Endothelial cell of umbilical vein (primary cell): ENCODE data around the gene MATCAP1. TPM values are rescaled to one million over a fixed set of nuclear protein-coding genes. Genes with fewer than 3 reads are reported as not detected.

Experiments
- BruUV-seq: library from RNA; stranded (reverse); fragments of 400-500 nt; replicated peaks from 2 replicates; lab custom pipeline; 2021; lab: Mats Ljungman, UMichigan
- CTCF ChIA-PET: fragments of 300-600, 350-600 bp; sonication (Branson Sonifier 250); formaldehyde crosslinking; loops from one replicate; lab custom pipeline; 2021; ENCODE audit warnings: antibody characterized with exemption, inconsistent platforms; lab: Charles Lee
- POLR2A ChIA-PET: fragments of 300-600, 350-600 bp; sonication (Branson Sonifier 250); formaldehyde crosslinking; loops from one replicate; lab custom pipeline; 2021; ENCODE audit warnings: antibody characterized with exemption, inconsistent platforms; lab: Charles Lee
- DNase-seq: peaks from one replicate; pipeline ENCODE4 v3.0.0-alpha.2; 2011; ENCODE audit warnings: low read depth, low spot score
- FAIRE-seq: peaks from 2 replicates; lab custom pipeline; 2011; peaks lifted over from hg19 to GRCh38; lab: Jason Lieb, UNC
- H2AFZ ChIP-seq: 2 replicates; pipeline ENCODE4 v1.6.0; 2012; ENCODE audit warnings: low read depth, low read length, control low read depth, inconsistent platforms
- H3K27ac ChIP-seq: 2 replicates; pipeline ENCODE4 v1.5.1; 2011; ENCODE audit warnings: low read depth, mild to moderate bottlenecking, control low read depth, low read length, moderate library complexity; ENCODE audit not compliant: insufficient read depth
- H3K27me3 ChIP-seq, 2 experiments: 2 replicates each; pipeline versions ENCODE4 v1.6.0 to v1.6.1; 2011; ENCODE audit warnings: low read length in 2 of 2, mixed read lengths in 1 of 2; ENCODE audit not compliant: control insufficient read depth in 2 of 2, insufficient read depth in 2 of 2
- H3K36me3 ChIP-seq, 2 experiments: 2 replicates in 1 of 2; 3 replicates in 1 of 2; pipeline ENCODE4 v1.5.1; 2011; ENCODE audit warnings: low read length in 2 of 2, mild to moderate bottlenecking in 1 of 2, moderate library complexity in 1 of 2; ENCODE audit not compliant: control insufficient read depth in 2 of 2, insufficient read depth in 2 of 2; ENCODE audit errors: extremely low read depth in 1 of 2
- H3K4me1 ChIP-seq: 3 replicates; pipeline ENCODE4 v1.5.1; 2011; ENCODE audit warnings: mild to moderate bottlenecking, low read length; ENCODE audit not compliant: control insufficient read depth, insufficient read depth; ENCODE audit errors: extremely low read depth
- H3K4me2 ChIP-seq: 2 replicates; pipeline ENCODE4 v1.6.1; 2011; ENCODE audit warnings: low read length, control low read depth, mixed read lengths; ENCODE audit not compliant: insufficient read depth
- H3K4me3 ChIP-seq, 3 experiments: fragments of 200-600 bp in 1 of 3; sonication (generic), shearing (Covaris generic) in 1 of 3; replicated peaks in 1 of 3; 2 replicates each; pipeline ENCODE4 v1.5.1; 2011 to 2016; ENCODE audit warnings: control low read depth in 3 of 3, low read length in 3 of 3, mild to moderate bottlenecking in 2 of 3, inconsistent platforms in 1 of 3, low read depth in 1 of 3, moderate library complexity in 1 of 3; ENCODE audit not compliant: insufficient read depth in 1 of 3
- H3K79me2 ChIP-seq: 2 replicates; pipeline ENCODE4 v1.6.0; 2012; ENCODE audit warnings: low read length, inconsistent platforms; ENCODE audit not compliant: control insufficient read depth, insufficient read depth
- H3K9ac ChIP-seq: replicated peaks from 2 replicates; pipeline ENCODE3; 2011; ENCODE audit warnings: low read length, control low read depth; ENCODE audit not compliant: insufficient read depth; ENCODE audit errors: extremely low read depth
- H3K9me1 ChIP-seq: replicated peaks from 3 replicates; pipeline ENCODE4 v1.6.0; 2011; ENCODE audit warnings: mild to moderate bottlenecking, low read length; ENCODE audit not compliant: control insufficient read depth, insufficient read depth; ENCODE audit errors: extremely low read depth
- H3K9me3 ChIP-seq: replicated peaks from 2 replicates; pipeline ENCODE4 v1.5.1; 2012; ENCODE audit warnings: low read length, inconsistent platforms; ENCODE audit not compliant: control insufficient read depth, insufficient read depth
- H4K20me1 ChIP-seq: replicated peaks from 2 replicates; pipeline ENCODE3; 2011; ENCODE audit warnings: mild to moderate bottlenecking, low read length; ENCODE audit not compliant: control insufficient read depth, insufficient read depth; ENCODE audit errors: extremely low read depth
- CTCF ChIP-seq, 2 donors: IDR thresholded peaks; 1 replicate in 1 of 2; 2 replicates in 1 of 2; pipeline ENCODE4 v1.5.1; 2011; ENCODE audit warnings: low read length in 2 of 2, mild to moderate bottlenecking in 2 of 2, moderate library complexity in 2 of 2, control low read depth in 1 of 2, inconsistent platforms in 1 of 2, low read depth in 1 of 2; ENCODE audit not compliant: insufficient read depth in 1 of 2; ENCODE audit errors: extremely low read depth in 1 of 2
- EZH2 ChIP-seq: IDR thresholded peaks from 2 replicates; pipeline ENCODE4 v1.6.1; 2012; ENCODE audit warnings: borderline replicate concordance, low read depth, mild to moderate bottlenecking, moderate library complexity, low read length, inconsistent platforms; ENCODE audit not compliant: severe bottlenecking
- FOS ChIP-seq: IDR thresholded peaks from 2 replicates; pipeline ENCODE4 v1.6.1; 2011; ENCODE audit warnings: mild to moderate bottlenecking, low read length, moderate library complexity, borderline replicate concordance; ENCODE audit not compliant: insufficient read depth
- POLR2AphosphoS5 ChIP-seq: IDR thresholded peaks from 2 replicates; pipeline ENCODE4 v1.6.1; 2012; ENCODE audit warnings: low read depth, mild to moderate bottlenecking, control low read depth, low read length, moderate library complexity; ENCODE audit not compliant: insufficient read depth
- dilution Hi-C: fragments of 300-500 bp; cut with MboI; formaldehyde crosslinking; loops from one replicate; pipeline ENCODE4 v1.15.0; 2019; ENCODE audit warnings: low sequenced_read_pairs; ENCODE audit not compliant: extremely low pct_ligation_motif_present
- intact Hi-C: fragments of 100-400 bp; cut with micrococcal nuclease; formaldehyde crosslinking; loops from one replicate; pipeline ENCODE4 v1.10.0; 2022
- polyA plus RNA-seq, 4 experiments: library from polyadenylated mRNA; depleted of rRNA in 3 of 4; stranded (reverse) in 3 of 4; unstranded in 1 of 4; fragments of >200 nt; gene quantifications; 2 replicates each; pipeline versions ENCODE4 v1.2.1 to v1.2.3, GENCODE V29; 2011 to 2012; ENCODE audit warnings: missing spikeins in 1 of 4
- total RNA-seq: library from RNA; stranded (reverse); gene quantifications from 2 replicates; pipeline ENCODE4 v1.2.3, GENCODE V29; 2021

The MATCAP1 gene
- total and polyA plus RNA-seq, 2 donors (not counting 3 experiments of a cell fraction or from before 2014, with no cell fraction given), result 44.5 to 53.3 TPM

GRCh38 chr16:67230809-67231660, 47.3 kb upstream of the MATCAP1 start:
- H3K4me3 ChIP-seq, result no peak overlapping the region
- no peaks in the 10 kb centered on the region for H4K20me1 ChIP-seq
- no peak overlapping the region for H3K4me2 ChIP-seq
- no TSS peak for BruUV-seq
- no peak overlapping the region for H3K27ac ChIP-seq
- peaks cover 16 to 60% of the 10 kb centered on the region in 2 experiments for H3K36me3 ChIP-seq
- H2AFZ ChIP-seq, result no peak overlapping the region
- no peaks in the 10 kb centered on the region for H3K9me1 ChIP-seq
- POLR2A ChIA-PET, result interaction anchor here (1.5 kb wide), 1 partner anchor 13 kb away, joined by 5 read pairs; no protein-coding TSS in a partner anchor
- H3K79me2 ChIP-seq, result peaks cover 11% of the 10 kb centered on the region
- dilution Hi-C loops, result no loop called here
- TF ChIP-seq CTCF (IDR thresholded peaks at IDR 0.05; ENCODE audit: extremely low read depth in 1 of 2, insufficient read depth in 1 of 2, low read depth in 1 of 2, low read length in 2 of 2) (no peak), EZH2 (no peak), POLR2AphosphoS5 (peak; percentile 18), FOS (no peak)
- H3K27me3 ChIP-seq, result no peaks in the 10 kb centered on the region
- H3K9me3 ChIP-seq, result no peaks in the 10 kb centered on the region
- DNase-seq (no peak), FAIRE-seq (no peak)
- CTCF ChIA-PET, result interaction anchor here (1.7 kb wide), 1 partner anchor 20 kb away, joined by 3 read pairs; no protein-coding TSS in a partner anchor
- no peak overlapping the region for H3K9ac ChIP-seq
- intact Hi-C loops, result no loop called here
- H3K4me1 ChIP-seq, result peaks cover 11% of the 10 kb centered on the region
